Activated naive CD4-positive, alpha-beta T cell treated with anti-CD3 and anti-CD28 coated beads for 36 hours (primary cell): ENCODE results near the gene PJA2. TPM values are rescaled to one million over a fixed set of nuclear protein-coding genes. Genes with fewer than 3 reads are reported as not detected.

Source experiments
- CTCF ChIA-PET: fragments of 350-600 bp; sonication (Branson Sonifier 250); formaldehyde crosslinking; loops from one replicate; lab custom pipeline; 2021; ENCODE audit warnings: antibody characterized with exemption; lab: Charles Lee
- DNase-seq: peaks from one replicate; pipeline ENCODE4 v3.0.0-alpha.2; 2020
- H3K27ac Mint-ChIP-seq: one replicate; pipeline ENCODE4 v1.8.0; 2021; ENCODE audit warnings: mild to moderate bottlenecking, mixed read lengths
- H3K27me3 Mint-ChIP-seq: one replicate; pipeline ENCODE4 v1.8.0; 2021; ENCODE audit warnings: low read depth, mixed read lengths
- H3K36me3 Mint-ChIP-seq: one replicate; pipeline ENCODE4 v1.8.0; 2021; ENCODE audit warnings: low read depth, mixed read lengths
- H3K4me1 Mint-ChIP-seq: one replicate; pipeline ENCODE4 v1.8.0; 2021; ENCODE audit warnings: low read depth, mixed read lengths
- H3K4me3 Mint-ChIP-seq: one replicate; pipeline ENCODE4 v1.8.0; 2021; ENCODE audit warnings: mild to moderate bottlenecking, moderate library complexity, mixed read lengths
- H3K9me3 Mint-ChIP-seq: one replicate; pipeline ENCODE4 v1.8.0; 2021; ENCODE audit warnings: mixed read lengths
- intact Hi-C: fragments of 100-400 bp; cut with micrococcal nuclease; formaldehyde crosslinking; loops from one replicate; pipeline ENCODE4 v1.15.1; 2023
- total RNA-seq, 2 experiments: library from RNA; stranded (reverse); gene quantifications; one replicate each; pipeline ENCODE4 v1.2.3, GENCODE V29; 2021

PJA2 gene
- total RNA-seq, 2 experiments from 2014 or later: 53.1 to 56.9 TPM

DNA sequence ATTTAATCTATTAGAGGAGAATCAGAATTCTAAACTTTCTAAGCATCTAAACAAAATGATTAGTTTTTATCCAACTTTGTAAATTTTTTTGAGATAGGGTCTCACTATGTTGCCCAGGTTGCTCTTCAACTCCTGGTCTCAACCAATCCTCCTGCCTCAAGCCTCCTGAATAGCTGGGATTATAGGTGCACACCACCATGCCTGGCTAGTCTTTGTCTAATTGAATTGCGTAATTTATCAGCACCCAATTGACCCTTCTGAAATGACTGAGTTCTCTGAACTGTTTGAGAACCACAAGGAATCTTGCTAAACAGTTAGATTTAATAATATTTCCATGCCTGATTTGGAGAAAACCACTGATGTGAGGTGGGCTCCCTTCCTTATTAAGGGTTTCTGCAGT lies 75.7 kb downstream of the PJA2 start:
- no peak for DNase-seq
- H3K9me3 Mint-ChIP-seq: no peaks in the 10 kb centered on the region
- no peaks in the 10 kb centered on the region for H3K27me3 Mint-ChIP-seq
- no peak overlapping the region for H3K4me3 Mint-ChIP-seq
- intact Hi-C loops: no loop called here
- CTCF ChIA-PET: no interaction called here
- peaks cover 7% of the 10 kb centered on the region for H3K36me3 Mint-ChIP-seq
- H3K4me1 Mint-ChIP-seq: no peaks in the 10 kb centered on the region
- H3K27ac Mint-ChIP-seq: no peak overlapping the region

DNA sequence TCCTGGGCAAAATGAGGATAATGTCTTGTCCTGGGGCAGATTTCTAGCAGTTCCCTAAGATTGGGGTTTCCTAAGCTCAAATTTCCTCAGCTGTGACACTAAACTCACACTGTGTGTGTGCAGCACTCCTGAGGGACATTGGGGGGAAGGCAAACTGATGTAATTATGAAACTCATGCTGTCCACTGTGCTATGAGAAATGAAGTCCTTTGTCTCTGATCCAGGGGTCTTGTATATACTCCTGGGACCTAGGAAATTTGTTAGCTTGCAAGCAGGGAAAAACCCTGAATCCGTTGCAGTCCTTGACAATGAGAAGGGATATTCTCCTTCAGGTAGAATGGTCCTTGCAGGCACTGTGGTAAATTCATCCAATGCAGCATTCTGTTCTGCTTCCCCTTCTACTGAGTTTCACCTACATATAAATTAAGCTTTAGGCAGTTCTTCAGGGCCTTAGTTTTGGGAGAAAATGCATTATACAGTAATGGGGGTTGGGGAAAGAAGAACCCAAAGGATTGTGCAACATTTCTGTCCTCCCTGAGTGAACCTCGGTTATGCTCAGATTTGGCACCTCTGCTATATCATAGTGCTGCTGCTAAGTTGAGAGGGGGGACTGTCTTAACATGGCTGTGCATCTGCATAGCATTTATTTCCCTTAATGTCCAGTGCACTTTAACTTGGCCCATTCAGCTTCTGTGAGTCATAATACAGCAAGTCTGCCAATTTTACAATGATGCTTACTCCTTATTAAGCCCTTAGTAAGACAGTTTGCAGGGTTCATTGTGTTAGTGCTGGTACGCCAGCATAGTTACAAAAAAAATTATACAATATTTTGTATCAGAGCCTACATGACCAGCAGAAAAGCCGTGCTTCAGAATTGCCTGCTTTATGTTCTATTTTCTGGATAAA lies 80.2 kb downstream of the PJA2 start:
- no peak for DNase-seq
- intact Hi-C loops: no loop called here

DNA sequence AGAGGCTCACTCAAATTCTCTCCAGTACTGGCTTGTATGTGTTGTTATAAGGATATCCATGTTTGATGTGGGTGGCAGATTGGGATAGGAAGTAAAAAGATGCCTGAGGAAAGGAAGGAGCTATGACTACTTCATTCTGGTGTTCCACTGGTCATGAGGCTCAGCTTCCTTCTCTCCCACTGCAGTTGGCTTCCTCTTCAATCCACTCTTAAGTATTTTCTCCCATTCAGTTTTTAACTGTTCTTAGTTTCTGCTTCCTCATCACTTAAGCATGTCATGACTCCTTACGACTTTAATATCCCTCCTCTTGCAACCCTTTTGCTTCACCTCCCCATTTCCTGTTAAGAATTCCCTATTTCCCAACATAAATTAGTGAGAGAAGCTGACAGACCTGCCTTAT lies 81.1 kb downstream of the PJA2 start:
- intact Hi-C loops: no loop called here
- DNase-seq: no peak
- H3K4me3 Mint-ChIP-seq: no peak overlapping the region
- H3K36me3 Mint-ChIP-seq: peaks cover 3% of the 10 kb centered on the region
- no peaks in the 10 kb centered on the region for H3K27me3 Mint-ChIP-seq
- no peaks in the 10 kb centered on the region for H3K4me1 Mint-ChIP-seq
- CTCF ChIA-PET: interaction anchor here (1.0 to 1.7 kb wide), 2 partner anchors 27 to 33 kb away, joined by 3 to 4 read pairs; no protein-coding TSS in a partner anchor
- H3K9me3 Mint-ChIP-seq: no peaks in the 10 kb centered on the region
- H3K27ac Mint-ChIP-seq: no peak overlapping the region

More for the DNA sequence above, 80.2 kb downstream of the PJA2 start:
- H3K27me3 Mint-ChIP-seq: no peaks in the 10 kb centered on the region
- H3K36me3 Mint-ChIP-seq: peaks cover 3% of the 10 kb centered on the region
- H3K27ac Mint-ChIP-seq: no peak overlapping the region
- no peaks in the 10 kb centered on the region for H3K4me1 Mint-ChIP-seq
- H3K4me3 Mint-ChIP-seq: no peak overlapping the region
- H3K9me3 Mint-ChIP-seq: no peaks in the 10 kb centered on the region
- CTCF ChIA-PET: interaction anchor here (1.0 to 1.7 kb wide), 2 partner anchors 28 to 34 kb away, joined by 3 to 4 read pairs; no protein-coding TSS in a partner anchor

DNA sequence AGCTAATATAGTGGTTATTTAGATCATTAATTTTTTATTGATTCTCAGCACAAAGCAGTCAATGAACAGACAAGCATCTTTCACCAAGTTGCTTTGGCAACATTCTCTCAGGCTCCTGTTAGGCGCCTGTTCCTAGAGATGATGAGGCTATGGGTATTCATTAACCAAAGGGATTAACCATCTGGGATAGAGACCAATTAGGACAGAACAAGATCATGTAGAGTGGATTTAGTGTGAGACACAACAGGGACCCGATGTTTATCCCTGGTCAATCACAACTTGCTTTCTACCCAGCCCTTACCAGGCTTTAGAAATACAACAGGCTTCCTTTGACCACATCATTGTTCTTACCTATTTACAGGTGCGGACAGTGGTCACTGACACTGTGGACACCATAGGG lies 82.2 kb downstream of the PJA2 start:
- Mint-ChIP-seq H3K36me3 (peaks cover 3% of the 10 kb centered on the region), H3K27me3 (no peaks in the 10 kb centered on the region), H3K4me1 (no peaks in the 10 kb centered on the region), H3K4me3 (no peak overlapping the region), H3K9me3 (no peaks in the 10 kb centered on the region), H3K27ac (no peak overlapping the region)
- CTCF ChIA-PET: interaction anchor here (0.6 kb wide), 1 partner anchor 438 kb away, joined by 3 read pairs; no protein-coding TSS in a partner anchor
- DNase-seq: no peak
- intact Hi-C loops: no loop called here

DNA sequence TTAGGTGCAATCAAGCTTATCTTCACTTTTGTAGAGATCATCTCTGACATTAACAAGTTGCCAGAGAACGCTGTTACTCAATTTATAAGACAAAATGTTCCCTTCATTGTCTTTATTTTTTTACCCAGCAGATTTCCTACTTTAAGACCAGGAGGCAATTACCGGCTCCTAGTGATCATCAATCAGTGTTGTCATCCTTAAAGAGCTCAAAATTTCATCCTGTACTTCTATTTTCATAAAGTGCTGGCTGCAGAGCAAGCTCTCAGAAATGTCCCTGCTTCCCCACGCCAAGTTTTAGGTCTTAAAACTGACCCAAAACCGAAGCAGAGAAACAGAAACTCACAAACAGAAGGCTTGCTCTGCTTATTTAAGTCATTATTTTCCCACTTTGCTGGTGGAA lies 82.9 kb downstream of the PJA2 start:
- DNase-seq: no peak
- intact Hi-C loops: no loop called here
- no peaks in the 10 kb centered on the region for H3K9me3 Mint-ChIP-seq
- H3K27me3 Mint-ChIP-seq: no peaks in the 10 kb centered on the region
- CTCF ChIA-PET: no interaction called here
- no peaks in the 10 kb centered on the region for H3K4me1 Mint-ChIP-seq
- no peak overlapping the region for H3K4me3 Mint-ChIP-seq
- H3K27ac Mint-ChIP-seq: no peak overlapping the region
- peaks cover 3% of the 10 kb centered on the region for H3K36me3 Mint-ChIP-seq

DNA sequence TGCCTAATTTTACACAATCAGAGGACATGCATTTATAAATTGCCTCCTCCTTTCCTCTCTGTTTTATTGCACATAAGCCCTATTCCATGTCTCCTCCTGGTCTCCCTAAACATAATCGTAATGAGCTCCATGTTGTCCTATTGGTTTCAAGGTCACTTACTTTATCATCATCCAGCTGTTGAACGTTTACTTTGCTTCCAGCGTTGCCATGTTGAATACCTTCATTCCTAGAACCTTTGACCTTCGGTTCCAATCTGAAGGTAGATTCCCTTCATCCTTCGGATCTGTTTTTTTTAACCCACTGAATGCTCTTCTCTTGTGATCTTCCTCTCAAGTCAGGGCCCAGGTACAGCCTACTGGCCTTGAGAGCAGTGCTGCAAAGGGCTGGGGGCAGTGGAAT lies 84.3 kb downstream of the PJA2 start:
- Mint-ChIP-seq H3K4me3 (no peak overlapping the region), H3K4me1 (no peaks in the 10 kb centered on the region), H3K36me3 (peaks cover 2% of the 10 kb centered on the region), H3K9me3 (no peaks in the 10 kb centered on the region), H3K27ac (no peak overlapping the region), H3K27me3 (no peaks in the 10 kb centered on the region)
- CTCF ChIA-PET: no interaction called here
- no peak for DNase-seq
- intact Hi-C loops: no loop called here

DNA sequence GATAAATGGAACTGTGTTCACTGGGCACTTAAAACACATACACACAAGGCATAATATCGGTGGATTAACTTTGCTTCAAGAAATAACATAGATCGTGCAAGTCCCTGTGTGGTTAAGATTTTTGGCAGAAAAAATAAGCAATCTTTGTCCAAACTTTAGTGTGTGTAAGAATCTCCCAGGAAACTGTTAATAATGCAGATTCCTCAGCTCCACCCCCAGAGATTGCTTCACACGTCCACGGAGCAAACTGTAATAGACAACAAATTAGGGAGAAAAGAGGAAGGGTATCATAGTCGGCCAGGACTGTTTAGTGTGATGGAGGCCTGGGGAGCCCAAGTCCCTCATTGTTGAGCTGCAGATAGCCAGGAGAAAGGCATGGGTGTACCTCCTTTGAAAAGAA lies 84.8 kb downstream of the PJA2 start:
- no peak overlapping the region for H3K27ac Mint-ChIP-seq
- no peaks in the 10 kb centered on the region for H3K27me3 Mint-ChIP-seq
- DNase-seq: no peak
- intact Hi-C loops: no loop called here
- CTCF ChIA-PET: no interaction called here
- peaks cover 2% of the 10 kb centered on the region for H3K36me3 Mint-ChIP-seq
- H3K9me3 Mint-ChIP-seq: no peaks in the 10 kb centered on the region
- H3K4me3 Mint-ChIP-seq: no peak overlapping the region
- no peaks in the 10 kb centered on the region for H3K4me1 Mint-ChIP-seq

DNA sequence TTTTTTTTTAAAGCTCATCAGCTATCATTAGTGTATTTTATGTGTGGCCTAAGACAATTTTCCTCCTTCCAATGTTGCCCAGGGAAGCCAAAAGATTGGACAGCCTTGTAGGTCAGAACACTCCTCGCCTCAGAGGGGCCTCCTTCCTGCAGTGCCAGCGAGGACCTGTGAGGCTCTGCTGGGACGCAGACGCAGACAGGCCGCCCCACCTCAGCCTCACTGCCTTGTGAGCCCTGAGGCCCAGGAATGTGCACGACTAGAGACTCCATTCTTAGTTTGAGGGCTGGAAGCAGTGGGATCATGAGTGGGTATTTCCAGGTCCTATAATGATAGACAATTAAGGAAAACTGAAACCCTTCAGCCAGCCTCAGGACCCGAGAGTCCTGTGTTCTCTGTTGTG lies 85.4 kb downstream of the PJA2 start:
- Mint-ChIP-seq H3K4me3 (no peak overlapping the region), H3K27ac (no peak overlapping the region), H3K4me1 (no peaks in the 10 kb centered on the region), H3K9me3 (no peaks in the 10 kb centered on the region), H3K27me3 (no peaks in the 10 kb centered on the region), H3K36me3 (peaks cover 2% of the 10 kb centered on the region)
- CTCF ChIA-PET: interaction anchor here (0.6 kb wide), 1 partner anchor 681 kb away, joined by 3 read pairs; no protein-coding TSS in a partner anchor
- DNase-seq: no peak
- intact Hi-C loops: no loop called here

DNA sequence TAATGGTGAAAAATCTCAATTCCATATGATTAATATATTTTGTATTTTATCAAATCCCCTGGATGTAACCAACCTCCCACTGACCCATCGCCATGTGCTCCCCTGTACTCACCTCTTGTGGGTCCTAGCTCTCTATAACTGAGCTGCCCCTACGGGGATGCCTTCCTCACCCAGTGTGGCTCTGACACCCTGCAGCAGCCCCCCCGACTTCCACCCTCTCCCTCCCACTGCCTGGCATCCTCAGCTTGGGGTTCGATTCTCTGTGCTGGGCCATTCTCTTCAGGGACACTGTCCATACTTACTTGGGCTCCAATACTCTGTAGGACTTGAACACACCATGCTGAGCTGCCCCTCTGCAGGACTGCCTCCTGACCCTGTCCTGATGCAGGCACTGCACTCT lies 87.1 kb downstream of the PJA2 start:
- no peaks in the 10 kb centered on the region for H3K9me3 Mint-ChIP-seq

DNA sequence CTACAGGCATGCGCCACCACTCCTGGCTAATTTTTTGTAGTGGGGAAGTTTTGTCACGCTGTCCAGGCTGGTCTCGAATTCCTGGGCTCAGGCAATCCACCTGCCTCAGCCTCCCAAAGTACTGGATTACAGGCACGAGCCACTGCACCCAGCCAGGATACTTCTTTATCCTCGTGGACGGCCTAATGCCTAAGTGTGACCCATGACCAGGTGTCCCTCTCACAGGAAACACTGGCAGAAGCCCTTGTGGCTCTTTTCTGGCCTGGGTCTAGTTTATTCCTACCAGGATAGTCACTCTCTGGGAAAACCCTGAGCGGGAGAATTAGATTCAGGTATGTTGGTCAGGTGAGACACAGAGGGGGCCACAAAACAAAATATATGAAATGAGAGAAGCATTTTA lies 90.4 kb downstream of the PJA2 start:
- DNase-seq: no peak
- no peak overlapping the region for H3K4me3 Mint-ChIP-seq
- no peak overlapping the region for H3K27ac Mint-ChIP-seq
- H3K4me1 Mint-ChIP-seq: no peaks in the 10 kb centered on the region
- intact Hi-C loops: no loop called here
- CTCF ChIA-PET: no interaction called here
- no peaks in the 10 kb centered on the region for H3K36me3 Mint-ChIP-seq
- no peaks in the 10 kb centered on the region for H3K9me3 Mint-ChIP-seq
- no peaks in the 10 kb centered on the region for H3K27me3 Mint-ChIP-seq

More for the DNA sequence above, 87.1 kb downstream of the PJA2 start:
- Mint-ChIP-seq H3K36me3 (peaks cover 2% of the 10 kb centered on the region), H3K4me1 (no peaks in the 10 kb centered on the region), H3K4me3 (no peak overlapping the region), H3K27me3 (no peaks in the 10 kb centered on the region), H3K27ac (no peak overlapping the region)
- CTCF ChIA-PET: no interaction called here
- no peak for DNase-seq
- intact Hi-C loops: no loop called here

DNA sequence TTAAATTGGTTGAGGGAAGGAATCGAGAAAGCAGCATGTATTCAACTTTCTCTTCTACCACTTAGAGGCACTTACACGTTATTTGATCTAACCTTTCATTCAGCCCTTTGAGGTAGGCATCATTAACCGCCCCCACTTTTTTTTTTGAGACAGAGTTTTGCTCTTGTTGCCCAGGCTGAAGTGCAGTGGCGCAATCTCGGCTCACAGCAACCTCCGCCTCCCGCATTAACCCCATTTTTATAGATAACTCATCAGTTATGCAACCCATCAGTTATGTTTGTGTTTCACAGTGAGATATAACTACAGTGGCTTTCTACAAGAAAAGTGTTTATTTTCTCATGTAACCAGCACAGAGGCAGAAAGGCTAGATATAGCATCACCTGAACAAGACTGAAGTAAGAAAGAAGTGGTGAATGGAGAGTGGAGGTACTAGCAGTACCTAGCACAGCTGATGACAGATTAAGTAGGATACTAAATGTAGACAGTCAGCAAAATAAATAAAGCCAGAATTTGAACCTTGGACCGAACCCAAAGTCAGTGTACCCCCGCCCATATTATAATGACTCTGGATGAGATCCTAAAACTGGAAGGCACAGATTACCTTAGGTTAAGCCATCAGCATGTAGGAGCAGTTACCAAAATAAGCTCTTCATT lies 91.2 kb downstream of the PJA2 start:
- Mint-ChIP-seq H3K9me3 (no peaks in the 10 kb centered on the region), H3K4me3 (no peak overlapping the region), H3K4me1 (no peaks in the 10 kb centered on the region), H3K36me3 (no peaks in the 10 kb centered on the region), H3K27ac (no peak overlapping the region), H3K27me3 (no peaks in the 10 kb centered on the region)
- intact Hi-C loops: no loop called here
- no peak for DNase-seq
- CTCF ChIA-PET: no interaction called here

DNA sequence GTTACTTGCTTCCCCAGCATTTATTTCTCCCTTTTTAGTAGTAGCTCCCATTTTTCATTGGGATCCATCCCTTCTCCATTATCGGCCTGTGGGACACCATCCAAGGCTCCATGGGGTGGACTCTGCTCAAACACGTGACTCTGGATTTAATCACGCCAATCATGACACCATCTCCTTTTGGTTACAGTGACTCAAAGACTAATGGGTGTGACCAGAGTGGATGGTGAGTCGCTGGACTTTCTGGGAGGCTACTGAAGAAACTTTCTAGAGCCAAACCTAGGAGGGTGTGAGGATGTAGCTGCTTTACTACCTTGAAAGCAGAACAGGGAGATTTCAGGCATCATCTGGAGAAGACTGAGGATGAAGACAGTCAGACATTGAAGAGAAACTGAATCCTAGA lies 93.1 kb downstream of the PJA2 start:
- CTCF ChIA-PET: no interaction called here
- no peaks in the 10 kb centered on the region for H3K4me1 Mint-ChIP-seq
- H3K9me3 Mint-ChIP-seq: no peaks in the 10 kb centered on the region
- no peak overlapping the region for H3K4me3 Mint-ChIP-seq
- no peaks in the 10 kb centered on the region for H3K27me3 Mint-ChIP-seq
- H3K36me3 Mint-ChIP-seq: no peaks in the 10 kb centered on the region
- intact Hi-C loops: no loop called here
- no peak overlapping the region for H3K27ac Mint-ChIP-seq
- no peak for DNase-seq

DNA sequence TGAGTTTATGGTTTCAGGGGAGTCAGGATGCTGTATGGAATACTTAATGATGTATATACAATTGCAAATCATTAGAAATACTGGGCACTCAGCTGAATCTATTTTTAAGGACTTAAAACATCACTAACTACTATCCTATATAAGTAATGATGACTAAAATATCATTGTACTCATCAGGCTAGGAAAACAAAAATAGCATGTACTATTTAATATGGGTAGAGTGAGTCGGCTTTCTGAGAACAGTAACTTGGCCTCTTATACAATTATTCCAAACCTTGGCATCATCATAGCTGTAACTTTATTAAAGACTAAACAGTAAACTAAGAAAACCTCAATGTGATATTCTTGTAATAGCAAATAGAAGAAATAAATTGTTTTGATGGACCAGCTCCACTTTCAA lies 94.5 kb downstream of the PJA2 start:
- DNase-seq: no peak
- Mint-ChIP-seq H3K4me1 (no peaks in the 10 kb centered on the region), H3K27ac (no peak overlapping the region), H3K27me3 (no peaks in the 10 kb centered on the region), H3K36me3 (no peaks in the 10 kb centered on the region), H3K4me3 (no peak overlapping the region), H3K9me3 (no peaks in the 10 kb centered on the region)
- CTCF ChIA-PET: no interaction called here
- intact Hi-C loops: no loop called here
